GM12873 (cell line): ENCODE results near the gene EDEM2.

Experiments used
- CTCF ChIP-seq: IDR thresholded peaks from 2 replicates; pipeline ENCODE4 v1.5.1; 2012; ENCODE audit warnings: low read depth, mild to moderate bottlenecking, moderate library complexity, low read length, control low read depth; ENCODE audit not compliant: insufficient read depth; ENCODE audit errors: missing control alignments

EDEM2 gene

DNA sequence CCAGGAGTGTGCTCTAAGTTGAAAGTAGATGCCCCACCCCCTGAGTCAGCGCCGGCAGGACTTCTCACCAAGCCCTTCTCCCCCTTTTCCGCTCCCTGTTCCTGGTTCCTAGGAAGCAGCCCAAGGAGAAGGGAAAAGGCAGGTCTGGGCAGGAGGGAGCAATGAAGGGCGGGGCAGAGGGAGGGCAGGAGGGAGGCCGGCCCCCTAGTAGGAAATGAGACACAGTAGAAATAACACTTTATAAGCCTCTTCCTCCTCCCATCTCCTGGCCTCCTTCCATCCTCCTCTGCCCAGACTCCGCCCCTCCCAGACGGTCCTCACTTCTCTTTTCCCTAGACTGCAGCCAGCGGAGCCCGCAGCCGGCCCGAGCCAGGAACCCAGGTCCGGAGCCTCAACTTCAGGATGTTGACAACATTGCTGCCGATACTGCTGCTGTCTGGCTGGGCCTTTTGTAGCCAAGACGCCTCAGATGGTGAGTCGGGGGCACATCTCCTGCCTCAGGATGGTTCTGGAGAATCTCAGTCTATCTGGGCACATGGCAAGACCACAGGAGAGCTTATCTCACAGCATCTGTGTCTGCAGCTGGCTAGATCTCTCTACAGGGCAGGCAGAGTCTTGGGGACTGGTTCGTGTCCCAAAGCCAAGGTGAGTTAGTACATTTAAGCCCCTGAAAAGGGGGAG lies 24.8 kb upstream of the EDEM2 start, which contains the start of gene PROCR:
PROCR (plus strand) TSS at position 320 of the 681 bp plus-strand sequence; CDS start at position 403, 83 bp downstream.
- no peak for TF ChIP-seq CTCF

GRCh38 chr20:35171438-35171752 lies 24.3 kb upstream of the EDEM2 start:
- TF ChIP-seq CTCF = no peak

GRCh38 chr20:35167787-35168186 lies 20.7 kb upstream of the EDEM2 start:
- no peak for TF ChIP-seq CTCF

GRCh38 chr20:35166242-35166830 lies 19.2 kb upstream of the EDEM2 start:
- TF ChIP-seq CTCF = no peak

DNA sequence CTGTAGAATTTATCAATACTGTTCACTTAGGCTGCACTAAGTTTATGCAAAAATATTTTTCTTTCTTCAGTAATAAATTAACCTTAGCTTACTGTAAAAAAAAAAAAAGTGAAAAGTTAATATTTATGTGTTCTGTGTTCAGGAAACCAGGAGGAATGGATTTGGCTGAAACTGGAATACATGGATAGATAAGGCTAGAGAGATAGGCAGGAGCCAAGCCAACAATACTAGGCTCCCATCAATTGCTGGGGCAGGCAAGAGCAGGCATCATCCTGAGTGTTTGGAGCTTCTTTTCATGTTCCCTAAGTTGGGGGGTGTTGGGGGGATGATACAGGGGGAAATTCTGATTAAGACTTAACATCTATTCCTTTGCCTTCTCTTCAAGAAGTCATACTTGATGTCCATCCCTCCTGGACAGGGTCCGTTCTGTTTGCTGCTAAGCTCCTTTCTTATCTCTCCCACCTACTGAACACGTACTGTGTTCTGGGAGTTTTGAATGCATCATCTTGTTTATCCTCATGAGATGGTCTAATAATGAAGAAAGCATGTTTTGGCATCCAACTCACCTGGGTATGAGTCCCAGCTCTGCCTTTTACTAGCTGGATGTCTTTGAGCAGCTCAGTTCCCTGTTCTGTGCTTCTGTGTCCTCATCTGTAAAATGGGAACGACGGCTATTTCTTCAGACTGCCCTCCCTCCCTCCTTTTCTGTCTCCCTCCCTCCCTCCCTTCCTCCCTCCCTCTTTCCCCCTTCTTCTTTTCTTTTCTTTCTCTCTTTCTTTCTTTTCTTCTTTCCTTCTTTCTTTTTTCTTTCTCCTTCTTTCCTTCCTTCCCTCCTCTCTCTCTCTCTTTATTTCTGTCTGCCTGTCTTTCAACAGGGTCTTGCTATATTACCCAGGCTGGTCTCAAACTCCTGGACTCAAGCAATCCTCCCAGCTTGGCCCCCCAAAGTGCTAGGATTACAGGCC lies 18.4 kb upstream of the EDEM2 start:
- no peak for TF ChIP-seq CTCF

- no peak for TF ChIP-seq CTCF
Measured at GRCh38 chr20:35156978-35157377, 9.8 kb upstream of the EDEM2 start.

DNA sequence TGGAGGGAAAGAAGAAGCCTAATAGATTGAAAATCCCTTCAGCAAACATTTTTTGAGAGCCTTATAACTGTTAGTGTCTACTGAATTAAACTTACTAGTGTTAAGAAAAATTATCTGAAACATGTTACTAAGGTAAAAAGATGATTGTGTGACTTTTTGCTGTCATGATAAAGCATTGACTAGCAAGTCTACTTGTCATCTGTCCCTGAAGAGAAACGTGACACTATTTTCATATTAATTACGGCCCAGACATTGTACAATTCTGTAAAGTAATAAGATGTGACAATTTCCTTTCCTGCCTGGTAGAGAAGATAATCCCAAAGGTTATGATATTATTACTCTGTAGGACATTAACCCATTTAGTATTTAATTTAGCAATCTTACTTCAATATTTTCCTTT lies 8.8 kb upstream of the EDEM2 start:
- TF ChIP-seq CTCF = no peak
